HEK293 (cell line): ENCODE results near the gene PPM1G.
A peak's percentile ranks its signal among the peaks of the same experiment; 100 is the strongest.

Experiments
- CTCF ChIA-PET: fragments of 350-600 bp; formaldehyde crosslinking; extraction: SDS; loops from one replicate; lab custom pipeline; 2021; ENCODE audit warnings: antibody characterized with exemption; lab: Yijun Ruan, JAX
- POLR2A ChIA-PET: fragments of 300-600 bp; formaldehyde crosslinking; extraction: SDS; loops from one replicate; lab custom pipeline; 2020; ENCODE audit warnings: antibody characterized with exemption, inconsistent platforms; lab: Yijun Ruan, JAX
- H3K27ac ChIP-seq: fragments of 200-500 bp; sonication (Bioruptor generic); 2 replicates; pipeline ENCODE4 v1.5.1; 2014; ENCODE audit warnings: low read depth, low read length, control low read depth, inconsistent platforms; ENCODE audit errors: extremely low read depth
- H3K36me3 ChIP-seq, 2 experiments: fragments of 200-500 bp in 1 of 2; sonication (Bioruptor generic) in 1 of 2; 1 replicate in 1 of 2; 2 replicates in 1 of 2; pipeline ENCODE4 v1.5.1; 2014 to 2017; ENCODE audit warnings: inconsistent platforms in 2 of 2, low read length in 2 of 2; ENCODE audit not compliant: control insufficient read depth in 2 of 2, insufficient read depth in 1 of 2
- H3K4me1 ChIP-seq: fragments of 200-500 bp; sonication (Bioruptor generic); 2 replicates; pipeline ENCODE4 v1.5.1; 2014; ENCODE audit warnings: mild to moderate bottlenecking, low read length, inconsistent platforms; ENCODE audit not compliant: control insufficient read depth, insufficient read depth
- H3K4me3 ChIP-seq: 2 replicates; pipeline ENCODE4 v1.5.1; 2011; ENCODE audit warnings: low read depth, mild to moderate bottlenecking, control low read depth, low read length, moderate library complexity
- H3K9me3 ChIP-seq: fragments of 200-500 bp; sonication (Bioruptor generic); 2 replicates; pipeline ENCODE4 v1.5.1; 2014; ENCODE audit warnings: low read depth, low read length, inconsistent platforms; ENCODE audit not compliant: control insufficient read depth, insufficient read depth
- FEZF1 ChIP-seq: fragments of 450-650 bp; formaldehyde crosslinking; IDR thresholded peaks from 2 replicates; pipeline ENCODE4 v1.5.1; 2016; ENCODE audit warnings: missing biosample characterization, missing genetic modification characterization
- GLIS2 ChIP-seq: fragments of 450-650 bp; formaldehyde crosslinking; IDR thresholded peaks from 2 replicates; pipeline ENCODE4 v1.5.1; 2016; ENCODE audit warnings: missing biosample characterization, missing genetic modification characterization
- INSM2 ChIP-seq: fragments of 450-650 bp; formaldehyde crosslinking; IDR thresholded peaks from 2 replicates; pipeline ENCODE4 v1.5.1; 2016; ENCODE audit warnings: missing biosample characterization, missing genetic modification characterization
- YY1 ChIP-seq: fragments of 450-650 bp; formaldehyde crosslinking; IDR thresholded peaks from 2 replicates; pipeline ENCODE4 v1.5.1; 2018; ENCODE audit warnings: missing biosample characterization, missing genetic modification characterization
- YY2 ChIP-seq: fragments of 450-650 bp; formaldehyde crosslinking; IDR thresholded peaks from 2 replicates; pipeline ENCODE4 v1.5.1; 2016; ENCODE audit warnings: missing biosample characterization, missing genetic modification characterization
- ZBTB17 ChIP-seq: fragments of 450-650 bp; formaldehyde crosslinking; IDR thresholded peaks from 2 replicates; pipeline ENCODE4 v1.5.1; 2016; ENCODE audit warnings: missing biosample characterization, missing genetic modification characterization
- ZBTB21 ChIP-seq: fragments of 450-650 bp; formaldehyde crosslinking; IDR thresholded peaks from 2 replicates; pipeline ENCODE4 v1.5.1; 2017; ENCODE audit warnings: missing biosample characterization, missing genetic modification characterization
- ZBTB8A ChIP-seq: fragments of 450-650 bp; formaldehyde crosslinking; IDR thresholded peaks from 2 replicates; pipeline ENCODE4 v1.5.1; 2016; ENCODE audit warnings: missing biosample characterization, missing genetic modification characterization
- ZEB2 ChIP-seq: fragments of 450-650 bp; formaldehyde crosslinking; IDR thresholded peaks from 2 replicates; pipeline ENCODE4 v1.5.1; 2016; ENCODE audit warnings: missing biosample characterization, missing genetic modification characterization
- ZNF138 ChIP-seq: fragments of 450-650 bp; formaldehyde crosslinking; IDR thresholded peaks from 2 replicates; pipeline ENCODE4 v1.5.1; 2016; ENCODE audit warnings: missing biosample characterization, missing genetic modification characterization, borderline replicate concordance
- ZNF148 ChIP-seq: fragments of 450-650 bp; formaldehyde crosslinking; IDR thresholded peaks from 2 replicates; pipeline ENCODE4 v1.5.0; 2017; ENCODE audit warnings: missing biosample characterization, missing genetic modification characterization, borderline replicate concordance
- ZNF184 ChIP-seq: fragments of 450-650 bp; IDR thresholded peaks from 2 replicates; pipeline ENCODE4 v1.5.1; 2018; ENCODE audit warnings: missing biosample characterization, mild to moderate bottlenecking, missing genetic modification characterization
- ZNF19 ChIP-seq: fragments of 450-650 bp; formaldehyde crosslinking; IDR thresholded peaks from 2 replicates; pipeline ENCODE4; 2016; ENCODE audit warnings: missing biosample characterization, missing genetic modification characterization, low read depth
- ZNF274 ChIP-seq, 2 experiments: fragments of 200-500 bp in 1 of 2; fragments of 450-650 bp in 1 of 2; sonication (Bioruptor generic) in 1 of 2; formaldehyde crosslinking in 1 of 2; IDR thresholded peaks; 2 replicates each; pipeline versions ENCODE4 v1.5.1 to v1.6.1; 2014 to 2016; ENCODE audit warnings: borderline replicate concordance in 1 of 2, inconsistent platforms in 1 of 2, low read length in 1 of 2, missing biosample characterization in 1 of 2, missing genetic modification characterization in 1 of 2
- ZNF366 ChIP-seq: fragments of 450-650 bp; formaldehyde crosslinking; conservative IDR thresholded peaks from 2 replicates; pipeline ENCODE4 v1.5.1; 2016; ENCODE audit warnings: missing biosample characterization, missing genetic modification characterization
- ZNF501 ChIP-seq: fragments of 450-650 bp; formaldehyde crosslinking; IDR thresholded peaks from 2 replicates; pipeline ENCODE4 v1.5.1; 2016; ENCODE audit warnings: missing biosample characterization, missing genetic modification characterization
- ZNF529 ChIP-seq: fragments of 450-650 bp; formaldehyde crosslinking; IDR thresholded peaks from 2 replicates; pipeline ENCODE4 v1.5.1; 2017; ENCODE audit warnings: missing genetic modification characterization, missing biosample characterization; ENCODE audit not compliant: insufficient replicate concordance
- ZNF558 ChIP-seq: fragments of 450-650 bp; formaldehyde crosslinking; IDR thresholded peaks from 2 replicates; pipeline ENCODE4 v1.5.1; 2016; ENCODE audit warnings: missing biosample characterization, missing genetic modification characterization
- ZNF639 ChIP-seq: fragments of 450-650 bp; formaldehyde crosslinking; IDR thresholded peaks from 2 replicates; pipeline ENCODE4 v1.5.1; 2016; ENCODE audit warnings: missing biosample characterization, missing genetic modification characterization
- ZNF670 ChIP-seq: fragments of 450-650 bp; formaldehyde crosslinking; IDR thresholded peaks from 2 replicates; pipeline ENCODE4 v1.5.1; 2016; ENCODE audit warnings: missing biosample characterization, missing genetic modification characterization, low read depth
- ZNF777 ChIP-seq: fragments of 450-650 bp; formaldehyde crosslinking; IDR thresholded peaks from 2 replicates; pipeline ENCODE4 v1.5.1; 2017; ENCODE audit warnings: missing biosample characterization, missing genetic modification characterization, borderline replicate concordance
- TF ChIP-seq, protein P1 (sequence below): fragments of 450-650 bp; IDR thresholded peaks from 2 replicates; pipeline ENCODE4 v1.5.1; 2018; ENCODE audit warnings: missing biosample characterization, mild to moderate bottlenecking, missing genetic modification characterization
- TF ChIP-seq, protein P2 (sequence below): fragments of 450-650 bp; formaldehyde crosslinking; IDR thresholded peaks from 2 replicates; pipeline ENCODE4 v1.5.1; 2016; ENCODE audit warnings: missing biosample characterization, missing genetic modification characterization, low read depth

Gene PPM1G

DNA sequence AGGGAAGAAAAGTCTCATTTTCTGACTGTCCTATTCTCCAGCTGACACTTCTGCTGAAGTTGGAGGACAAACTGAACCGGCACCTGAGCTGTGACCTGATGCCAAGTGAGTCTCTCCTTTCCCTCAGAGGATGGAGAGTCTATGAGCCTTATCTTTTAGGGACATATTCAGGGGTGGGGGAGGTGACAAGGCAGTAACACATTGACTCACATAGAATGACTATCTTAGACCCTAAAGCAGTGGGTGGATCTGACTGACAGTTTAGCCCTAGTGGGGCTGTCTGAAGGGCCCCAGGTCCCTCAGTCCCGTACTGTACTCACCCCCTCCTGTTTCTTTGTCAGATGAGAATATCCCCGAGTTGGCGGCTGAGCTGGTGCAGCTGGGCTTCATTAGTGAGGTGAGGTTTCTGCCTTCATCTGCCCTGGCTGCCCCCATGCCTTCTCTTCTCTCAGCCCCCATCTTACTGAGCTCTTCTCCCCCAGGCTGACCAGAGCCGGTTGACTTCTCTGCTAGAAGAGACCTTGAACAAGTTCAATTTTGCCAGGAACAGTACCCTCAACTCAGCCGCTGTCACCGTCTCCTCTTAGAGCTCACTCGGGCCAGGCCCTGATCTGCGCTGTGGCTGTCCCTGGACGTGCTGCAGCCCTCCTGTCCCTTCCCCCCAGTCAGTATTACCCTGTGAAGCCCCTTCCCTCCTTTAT lies 32.0 kb upstream of the PPM1G start (continued):
- TF ChIP-seq FEZF1 (tag by site-specific recombination) = no peak

DNA sequence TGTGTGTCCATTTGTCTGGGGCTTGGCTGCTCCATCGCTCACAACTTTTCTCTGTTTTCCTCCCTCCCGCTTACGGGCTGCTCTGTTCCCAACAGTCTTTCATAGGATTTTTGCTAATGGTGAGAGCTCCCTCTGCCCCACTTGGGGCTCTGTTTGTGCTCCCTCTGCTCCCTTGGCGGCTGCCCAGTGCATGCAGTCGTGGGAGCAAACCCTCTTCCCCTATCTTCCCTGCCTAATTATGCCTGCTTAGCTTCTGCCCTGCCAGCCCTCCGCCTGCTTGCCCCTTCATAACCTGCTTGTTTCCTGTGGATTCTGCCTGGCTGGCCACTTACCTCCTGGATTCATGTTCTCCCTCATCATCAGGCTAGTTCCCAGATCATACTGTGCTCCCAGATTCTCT lies 26.2 kb upstream of the PPM1G start:
- H3K9me3 ChIP-seq = no peaks in the 10 kb centered on the region
- H3K4me3 ChIP-seq = no peak overlapping the region
- ChIA-PET CTCF (no interaction called here), POLR2A (no interaction called here)
- H3K4me1 ChIP-seq = peaks cover 6% of the 10 kb centered on the region
- peaks cover 66 to 74% of the 10 kb centered on the region in 2 experiments for H3K36me3 ChIP-seq
- no peak overlapping the region for H3K27ac ChIP-seq
- TF ChIP-seq GLIS2 (tag by site-specific recombination) (no peak), ZNF558 (tag by site-specific recombination) (no peak), YY2 (tag by site-specific recombination) (no peak)

GRCh38 chr2:27431395-27431794 lies 22.0 kb upstream of the PPM1G start:
- CTCF ChIA-PET = interaction anchor here (0.7 to 1.3 kb wide), 4 partner anchors 8 to 251 kb away, joined by 3 to 4 read pairs (median 4); partner anchors contain the start of gene PPM1G
- H3K27ac ChIP-seq = no peak overlapping the region
- H3K9me3 ChIP-seq = no peaks in the 10 kb centered on the region
- POLR2A ChIA-PET = no interaction called here
- H3K36me3 ChIP-seq = peaks cover 36 to 37% of the 10 kb centered on the region in 2 experiments
- no peak overlapping the region for H3K4me3 ChIP-seq
- peaks cover 11% of the 10 kb centered on the region for H3K4me1 ChIP-seq
- TF ChIP-seq YY1 (tag by site-specific recombination) (no peak), ZNF138 (tag by site-specific recombination) (no peak), INSM2 (tag by site-specific recombination) (peak; percentile 67; the same call in 1 of the 2 replicates), ZBTB8A (tag by site-specific recombination) (no peak), ZBTB21 (tag by site-specific recombination) (peak; percentile 78), ZNF274 (IDR thresholded peaks at IDR 0.05; ENCODE audit: low read length) (no peak), ZNF274 (tag by site-specific recombination; IDR thresholded peaks at IDR 0.05; ENCODE audit: borderline replicate concordance) (no peak), ZNF366 (peak; percentile 92), ZNF148 (tag by site-specific recombination) (no peak), ZNF639 (tag by site-specific recombination) (peak; percentile 66; the same call in 1 of the 2 replicates), ZNF19 (tag by site-specific recombination) (no peak), ZEB2 (tag by site-specific recombination) (peak; percentile 71), ZNF529 (tag by site-specific recombination) (no peak), ZNF777 (tag by site-specific recombination) (no peak), ZBTB17 (tag by site-specific recombination) (peak; percentile 76), ZNF670 (no peak), ZNF501 (tag by site-specific recombination) (no peak), ZNF184 (tag by site-specific recombination) (peak; percentile 22; the same call in 1 of the 2 replicates)
- TF ChIP-seq, protein P1, sequence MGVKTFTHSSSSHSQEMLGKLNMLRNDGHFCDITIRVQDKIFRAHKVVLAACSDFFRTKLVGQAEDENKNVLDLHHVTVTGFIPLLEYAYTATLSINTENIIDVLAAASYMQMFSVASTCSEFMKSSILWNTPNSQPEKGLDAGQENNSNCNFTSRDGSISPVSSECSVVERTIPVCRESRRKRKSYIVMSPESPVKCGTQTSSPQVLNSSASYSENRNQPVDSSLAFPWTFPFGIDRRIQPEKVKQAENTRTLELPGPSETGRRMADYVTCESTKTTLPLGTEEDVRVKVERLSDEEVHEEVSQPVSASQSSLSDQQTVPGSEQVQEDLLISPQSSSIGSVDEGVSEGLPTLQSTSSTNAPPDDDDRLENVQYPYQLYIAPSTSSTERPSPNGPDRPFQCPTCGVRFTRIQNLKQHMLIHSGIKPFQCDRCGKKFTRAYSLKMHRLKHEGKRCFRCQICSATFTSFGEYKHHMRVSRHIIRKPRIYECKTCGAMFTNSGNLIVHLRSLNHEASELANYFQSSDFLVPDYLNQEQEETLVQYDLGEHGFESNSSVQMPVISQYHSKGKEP (tag by site-specific recombination) = no peak
- TF ChIP-seq, protein P2, sequence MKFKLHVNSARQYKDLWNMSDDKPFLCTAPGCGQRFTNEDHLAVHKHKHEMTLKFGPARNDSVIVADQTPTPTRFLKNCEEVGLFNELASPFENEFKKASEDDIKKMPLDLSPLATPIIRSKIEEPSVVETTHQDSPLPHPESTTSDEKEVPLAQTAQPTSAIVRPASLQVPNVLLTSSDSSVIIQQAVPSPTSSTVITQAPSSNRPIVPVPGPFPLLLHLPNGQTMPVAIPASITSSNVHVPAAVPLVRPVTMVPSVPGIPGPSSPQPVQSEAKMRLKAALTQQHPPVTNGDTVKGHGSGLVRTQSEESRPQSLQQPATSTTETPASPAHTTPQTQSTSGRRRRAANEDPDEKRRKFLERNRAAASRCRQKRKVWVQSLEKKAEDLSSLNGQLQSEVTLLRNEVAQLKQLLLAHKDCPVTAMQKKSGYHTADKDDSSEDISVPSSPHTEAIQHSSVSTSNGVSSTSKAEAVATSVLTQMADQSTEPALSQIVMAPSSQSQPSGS (tag by site-specific recombination) = peak; percentile 94
